Stromal cell of bone marrow (primary cell): ENCODE measurements around the gene PTGES2.

Experiments
- DNase-seq: peaks from one replicate; pipeline ENCODE4 v3.0.0-alpha.2; 2012; ENCODE audit warnings: low read depth

PTGES2 gene

GRCh38 chr9:128127568-128127989 is at the start of gene PTGES2:
PTGES2 (minus strand) TSS chr9:128127729; CDS start chr9:128127717, 12 bp downstream.
- DNase-seq: peak; percentile 81

GRCh38 chr9:128175726-128176125 is 48.2 kb upstream of the PTGES2 start:
- DNase-seq: no peak

DNA sequence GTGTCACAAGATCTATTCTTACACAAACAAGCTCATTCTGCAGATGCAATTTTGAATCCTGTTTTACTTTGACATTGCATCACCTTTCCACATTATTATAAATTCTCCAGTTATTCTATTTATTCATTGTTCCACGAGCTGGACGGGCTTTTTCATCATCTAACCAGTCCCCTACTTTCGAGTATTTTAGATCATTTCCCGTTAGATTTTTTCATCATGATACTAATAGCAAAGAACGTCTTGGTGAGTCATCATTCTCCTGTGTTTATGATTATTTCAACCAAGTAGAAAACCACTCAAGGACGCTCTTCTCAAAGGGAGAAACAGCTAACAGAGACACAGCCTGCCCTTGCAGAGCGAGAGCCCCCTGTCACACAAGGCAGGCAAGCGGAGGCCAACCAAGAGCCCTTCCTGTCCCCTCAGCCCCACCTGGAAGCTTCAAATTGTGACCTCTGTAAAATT is 47.6 kb upstream of the PTGES2 start:
- no peak for DNase-seq

DNA sequence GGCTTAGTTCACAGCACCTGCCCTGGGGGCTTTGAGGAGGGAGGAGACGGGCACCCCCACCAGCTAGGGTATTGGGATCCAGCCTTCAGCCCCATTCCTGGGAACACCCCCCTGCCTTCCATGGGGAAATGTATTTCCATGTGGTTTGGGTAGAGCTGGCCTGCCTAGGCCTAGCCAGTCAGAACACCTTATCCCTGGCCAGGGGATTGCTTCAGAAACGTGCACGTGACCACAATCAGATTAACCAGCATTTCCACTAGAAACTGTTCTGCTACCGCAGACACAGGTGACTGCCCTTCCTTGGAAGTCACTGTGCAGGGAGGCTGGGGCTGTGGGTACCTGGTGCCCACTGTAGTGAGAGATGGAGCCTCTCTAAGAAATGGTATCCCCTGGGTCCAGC is 46.5 kb upstream of the PTGES2 start:
- no peak for DNase-seq

GRCh38 chr9:128169925-128170324 is 42.4 kb upstream of the PTGES2 start:
- DNase-seq: no peak

DNA sequence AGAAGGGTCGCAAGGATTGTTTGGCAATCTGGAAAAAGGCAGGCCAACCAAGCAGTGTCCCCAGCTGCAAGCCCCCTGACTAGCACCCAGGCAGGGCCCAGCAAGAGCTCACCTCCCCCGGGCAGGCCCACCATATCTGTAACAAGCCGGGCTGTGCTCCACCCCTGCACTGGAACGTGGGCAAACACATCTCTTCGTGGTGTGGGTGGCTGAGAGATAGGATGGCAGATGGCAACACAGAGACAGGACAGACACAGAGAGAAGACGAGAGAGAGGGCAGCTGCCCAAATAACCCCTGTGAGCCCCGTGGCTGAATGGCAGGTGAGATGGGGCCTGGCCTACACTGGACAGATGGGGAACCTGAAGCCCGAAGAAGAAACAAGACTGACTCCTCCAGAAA is 42.0 kb upstream of the PTGES2 start:
- no peak for DNase-seq

DNA sequence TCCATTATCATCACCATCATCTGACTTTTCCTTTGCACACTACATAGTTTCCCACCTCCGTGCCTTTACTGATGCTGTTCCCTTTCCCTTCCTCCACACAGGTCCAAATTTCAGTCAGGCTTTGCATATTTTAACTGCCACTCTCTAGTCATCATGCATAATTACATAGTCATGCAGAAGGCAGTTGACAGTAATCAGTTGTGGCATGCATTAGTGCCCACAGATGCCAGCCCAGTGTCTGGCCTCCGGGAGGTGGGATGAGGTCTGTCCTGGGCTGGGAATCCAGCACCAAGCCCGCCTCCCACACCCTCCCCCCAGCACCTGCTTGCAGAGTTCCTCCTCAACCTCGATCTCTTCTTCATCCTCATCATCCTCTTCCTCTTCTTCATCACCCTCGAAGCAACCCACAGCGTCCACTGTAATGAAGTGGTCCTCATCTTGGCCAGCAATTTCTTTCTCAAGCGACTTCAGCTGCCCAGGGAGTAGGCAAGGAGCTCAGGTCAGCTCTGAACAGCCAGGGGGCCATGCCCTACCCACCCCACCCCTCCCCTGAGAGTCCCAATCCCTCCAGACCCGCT is 41.3 kb upstream of the PTGES2 start:
- no peak for DNase-seq

GRCh38 chr9:128167209-128167608 is 39.7 kb upstream of the PTGES2 start:
- DNase-seq: no peak

GRCh38 chr9:128166169-128166568 is 38.6 kb upstream of the PTGES2 start:
- no peak for DNase-seq

DNA sequence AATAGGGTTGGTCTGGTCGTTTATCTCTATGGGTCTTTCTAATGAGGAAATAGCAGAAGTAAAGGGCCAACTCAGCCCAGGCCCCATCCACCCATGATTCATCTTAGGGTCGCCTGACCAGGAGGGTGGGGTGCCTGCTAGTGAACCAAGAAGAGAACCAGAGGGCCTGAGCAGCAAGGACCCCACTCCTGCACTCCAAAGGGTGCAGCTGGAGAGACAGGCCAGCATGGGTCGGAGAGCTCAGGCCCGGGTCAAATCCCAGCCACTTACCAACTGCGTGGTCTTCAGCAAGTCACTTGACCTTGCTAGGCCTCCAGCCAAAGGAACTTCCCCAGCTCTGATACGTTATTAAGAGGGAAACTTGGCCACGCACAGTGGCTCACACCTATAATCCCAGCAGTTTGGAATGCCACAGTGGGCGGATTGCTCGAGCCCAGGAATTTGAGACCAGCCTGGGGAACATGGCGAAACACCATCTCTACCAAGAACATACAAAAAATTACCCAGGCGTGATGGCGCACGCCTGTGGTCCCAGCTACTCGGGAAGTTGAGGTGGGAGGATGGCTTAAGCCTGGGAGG is 36.9 kb upstream of the PTGES2 start:
- no peak for DNase-seq

DNA sequence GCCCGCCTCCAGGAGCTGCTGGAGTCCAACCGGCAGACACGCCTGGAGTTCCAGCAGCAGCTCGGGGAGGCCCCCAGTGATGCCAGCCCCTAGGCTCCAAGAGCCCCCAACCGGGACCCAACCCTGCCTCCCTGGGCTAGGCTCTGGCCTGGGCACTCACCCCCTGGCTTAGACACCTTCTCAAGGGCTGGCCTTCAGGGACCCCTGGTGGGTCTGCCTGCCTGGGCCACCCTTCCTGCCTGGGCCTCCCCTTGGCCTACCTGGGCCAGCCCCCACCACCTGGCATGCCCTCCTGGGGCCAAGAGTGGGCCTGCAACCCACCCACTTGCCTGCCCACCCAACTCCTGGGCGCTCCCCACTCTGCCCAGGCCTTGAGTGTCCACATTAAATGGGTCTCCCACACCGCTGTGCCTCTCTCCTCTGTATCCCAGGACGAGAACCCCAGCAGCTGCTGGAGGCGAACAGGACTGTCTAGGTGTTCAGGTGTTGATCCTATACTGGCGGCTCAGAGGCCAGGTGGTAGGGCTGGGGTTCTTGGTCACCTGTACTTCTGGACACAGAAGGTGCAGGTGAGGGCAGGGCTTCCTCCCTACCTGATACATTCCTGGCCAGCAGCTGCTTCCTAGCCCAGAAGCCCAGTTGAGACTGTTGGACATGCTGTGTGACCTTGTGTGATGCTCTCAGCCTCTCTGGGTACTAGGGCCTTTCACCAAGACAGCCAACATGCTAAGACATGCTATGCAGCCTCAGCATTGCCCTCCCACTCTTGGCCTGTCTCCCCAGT is 36.2 kb upstream of the PTGES2 start:
- no peak for DNase-seq

- no peak for DNase-seq
These were observed 35.5 kb upstream of the PTGES2 start for GRCh38 chr9:128163027-128163515.

DNA sequence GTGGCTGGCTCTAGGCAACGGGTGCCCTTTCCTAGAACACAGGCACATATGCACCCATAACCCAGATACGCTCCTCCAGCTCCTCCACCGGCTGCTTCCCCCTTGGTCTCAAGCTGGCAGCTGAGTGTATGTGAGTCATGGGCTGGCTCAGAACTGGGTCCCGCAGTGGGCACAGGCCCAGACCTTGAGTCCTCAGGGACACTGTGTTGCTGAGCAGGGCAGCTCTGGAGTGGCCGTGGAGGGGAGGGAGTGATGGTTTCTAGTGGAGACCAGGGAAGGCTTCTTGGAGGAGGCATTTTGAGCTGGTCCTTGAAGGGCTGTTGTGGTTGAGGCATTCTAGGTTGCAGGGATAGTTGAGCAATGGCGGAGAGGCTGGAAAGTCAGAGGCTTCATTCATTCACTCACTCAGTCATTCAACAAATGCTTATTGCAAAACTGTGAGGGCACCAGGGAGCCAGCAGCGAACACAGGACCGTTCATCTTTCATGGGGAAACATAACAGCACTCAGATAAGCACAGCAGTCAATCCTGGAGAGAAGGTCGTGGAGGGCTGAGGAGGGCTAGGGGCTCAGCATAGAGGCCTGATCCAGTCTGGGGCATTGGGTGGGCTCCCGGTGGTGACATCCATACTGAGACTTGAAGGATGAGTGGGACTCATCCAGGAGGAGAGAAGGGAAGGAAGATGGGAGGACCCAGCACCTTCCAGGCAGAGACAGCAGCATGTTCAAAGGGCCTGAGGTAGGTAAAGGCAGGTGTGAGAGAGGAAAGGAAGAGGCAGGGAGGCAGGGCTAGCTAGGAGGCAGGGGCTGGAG is 34.9 kb upstream of the PTGES2 start:
- peak; percentile 33 for DNase-seq

GRCh38 chr9:128161215-128161902 is 33.8 kb upstream of the PTGES2 start:
- no peak for DNase-seq

GRCh38 chr9:128160603-128160987 is 33.1 kb upstream of the PTGES2 start:
- DNase-seq: no peak

DNA sequence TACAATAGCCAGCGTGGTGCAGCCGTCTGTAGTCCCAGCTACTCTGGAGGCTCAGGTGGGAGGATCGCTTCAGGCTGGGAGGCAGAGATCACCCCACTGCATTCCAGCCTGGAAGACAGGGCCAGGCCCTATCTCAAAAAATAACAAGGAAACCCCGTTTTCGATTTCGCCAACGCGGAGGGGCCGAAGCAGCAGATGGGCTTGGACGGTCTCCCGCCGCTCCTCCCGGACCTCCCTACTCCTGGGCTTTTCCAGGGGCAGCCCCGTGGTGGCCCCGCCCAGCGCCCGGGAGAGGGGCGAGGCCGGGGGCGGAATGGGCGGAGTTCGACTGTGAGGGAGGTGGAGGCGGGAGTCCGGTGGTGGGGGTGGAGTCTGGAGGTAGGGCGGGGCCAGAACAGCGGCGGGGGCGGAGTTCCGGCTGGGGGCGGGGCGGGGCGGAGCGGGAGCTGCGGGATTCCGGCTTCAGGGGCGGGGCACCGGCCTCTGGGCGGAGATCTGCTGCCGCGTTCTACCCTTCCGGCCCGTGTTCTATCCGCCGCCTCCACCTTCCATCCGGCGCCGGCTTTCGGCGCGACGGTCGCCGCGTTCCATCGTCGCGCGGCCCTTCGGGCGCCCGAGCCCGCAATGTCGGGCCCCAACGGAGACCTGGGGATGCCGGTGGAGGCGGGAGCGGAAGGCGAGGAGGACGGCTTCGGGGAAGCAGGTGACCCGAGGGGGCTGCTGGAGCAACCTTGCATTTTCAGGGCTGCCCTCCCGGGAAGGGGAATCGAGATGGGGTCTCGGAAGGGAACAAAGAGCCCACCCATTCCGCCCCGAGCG is 32.5 kb upstream of the PTGES2 start, which contains the start of gene BBLN:
TSS of gene BBLN (plus strand) at position 482 of the 819 bp plus-strand sequence. CDS start at position 625, 143 bp downstream.
- peak; percentile 78 for DNase-seq

DNA sequence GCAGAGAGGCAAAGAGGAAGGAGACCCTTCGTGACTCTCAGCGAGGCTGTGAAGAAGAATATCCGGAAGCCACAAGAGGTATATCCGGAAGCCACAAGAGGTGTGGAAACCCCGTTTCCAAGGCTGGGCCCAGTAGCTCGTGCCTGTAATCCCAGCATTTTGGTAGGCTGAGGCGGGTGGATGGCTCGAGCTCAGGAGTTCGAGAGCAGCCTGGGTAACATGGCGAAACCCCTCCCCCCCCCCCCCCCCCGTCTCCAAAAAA is 31.9 kb upstream of the PTGES2 start:
- no peak for DNase-seq

DNA sequence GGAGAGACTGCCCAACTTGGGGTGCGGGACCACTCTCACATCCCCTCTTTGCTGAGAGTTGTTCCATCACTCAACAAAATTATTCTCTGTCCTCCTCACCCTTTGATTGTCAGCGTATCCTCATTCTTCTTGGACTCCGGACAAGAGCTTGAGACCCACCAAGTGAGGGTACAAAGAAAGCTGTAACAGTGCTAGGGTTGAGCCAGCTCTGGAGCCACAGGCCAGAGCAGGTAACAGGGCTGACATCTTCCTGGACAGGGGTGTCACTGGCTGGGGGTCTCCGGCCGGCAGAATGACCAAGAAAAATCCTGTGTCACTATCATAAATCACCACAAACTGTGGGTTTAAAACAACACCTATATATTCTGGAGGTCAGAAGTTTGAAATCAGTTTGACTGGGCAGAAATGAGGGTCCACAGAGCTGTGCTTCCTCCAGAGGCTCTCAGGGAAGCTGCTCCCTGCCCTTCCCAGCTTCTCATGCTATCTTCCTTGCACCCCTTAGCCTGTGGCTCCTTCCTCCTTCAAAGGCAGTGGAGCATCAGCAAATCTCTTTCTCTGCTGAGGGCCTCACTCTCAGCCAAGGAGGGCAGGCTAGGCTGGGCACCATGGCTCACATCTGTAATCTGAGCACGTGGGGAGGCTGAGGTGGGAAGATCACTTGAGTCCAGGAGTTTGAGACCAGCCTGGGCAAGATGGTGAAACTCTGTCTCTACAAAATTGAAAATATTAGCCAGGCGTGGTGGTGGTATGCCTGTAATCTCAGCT is 28.4 kb upstream of the PTGES2 start:
- DNase-seq: no peak

- DNase-seq: no peak
These were observed 26.6 kb upstream of the PTGES2 start for GRCh38 chr9:128153947-128154695.
